ENCODE results near the gene TUBB2A.

- TF ChIP-seq SUZ12 (IDR thresholded peaks at IDR 0.05; ENCODE audit: extremely low read depth, insufficient read depth, insufficient read length): no peak
- TF ChIP-seq ZNF274 (IDR thresholded peaks at IDR 0.05; ENCODE audit: low read depth, low read length): no peak
Measured at GRCh38 chr6:3118353-3119039, 38.8 kb downstream of the TUBB2A start, which contains the start of gene BPHL.

Data from NT2/D1 (cell line).